DOHH2 (cell line): ENCODE results near the gene SEC23B.

Source experiments
- H3F3A ChIP-seq: fragments of 200-600 bp; sonication (generic), shearing (Covaris generic); 2 replicates; pipeline ENCODE4 v1.6.0; 2016; ENCODE audit warnings: antibody characterized with exemption, mild to moderate bottlenecking; ENCODE audit not compliant: control insufficient read depth, insufficient read depth
- H3K27ac ChIP-seq: fragments of 200-600 bp; sonication (generic); 2 replicates; pipeline ENCODE4 v1.5.1; 2014; ENCODE audit warnings: low read depth, mild to moderate bottlenecking, low read length, moderate library complexity
- H3K27me3 ChIP-seq: fragments of 200-600 bp; sonication (generic); 2 replicates; pipeline ENCODE4 v1.6.1; 2014; ENCODE audit warnings: mild to moderate bottlenecking, low read length, mixed read lengths; ENCODE audit not compliant: control insufficient read depth
- H3K36me3 ChIP-seq: fragments of 200-600 bp; sonication (generic); 2 replicates; pipeline ENCODE4 v1.6.1; 2014; ENCODE audit warnings: mild to moderate bottlenecking, low read length, moderate library complexity, mixed read lengths; ENCODE audit not compliant: control insufficient read depth
- H3K4me1 ChIP-seq: fragments of 200-600 bp; sonication (generic); 2 replicates; pipeline ENCODE4 v1.6.1; 2014; ENCODE audit warnings: mild to moderate bottlenecking, low read length, mixed read lengths; ENCODE audit not compliant: control insufficient read depth
- H3K4me2 ChIP-seq: fragments of 200-600 bp; sonication (generic); 2 replicates; pipeline ENCODE4 v1.6.0; 2014; ENCODE audit warnings: mild to moderate bottlenecking, low read length, moderate library complexity
- H3K4me3 ChIP-seq: fragments of 200-600 bp; sonication (generic); 2 replicates; pipeline ENCODE4 v1.5.1; 2014; ENCODE audit warnings: mild to moderate bottlenecking, low read length, mixed read lengths
- H3K79me2 ChIP-seq: fragments of 200-600 bp; sonication (generic); 2 replicates; pipeline ENCODE4 v1.6.1; 2014; ENCODE audit warnings: mild to moderate bottlenecking, low read length, mixed read lengths; ENCODE audit not compliant: control insufficient read depth
- H3K9me2 ChIP-seq: fragments of 200-600 bp; sonication (generic); replicated peaks from 2 replicates; pipeline ENCODE4 v1.6.1; 2014; ENCODE audit warnings: mild to moderate bottlenecking, low read length, mixed read lengths; ENCODE audit not compliant: control insufficient read depth
- H3K9me3 ChIP-seq: fragments of 200-600 bp; sonication (generic); 2 replicates; pipeline ENCODE4 v1.6.1; 2014; ENCODE audit warnings: antibody characterized with exemption, low read length, mixed read lengths; ENCODE audit not compliant: control insufficient read depth, insufficient read depth
- H4K20me1 ChIP-seq: fragments of 200-600 bp; sonication (generic); 2 replicates; pipeline ENCODE4 v1.6.0; 2014; ENCODE audit warnings: low read depth, mild to moderate bottlenecking, antibody characterized with exemption, low read length, moderate library complexity; ENCODE audit not compliant: control insufficient read depth, insufficient read depth
- CTCF ChIP-seq: fragments of 200-600 bp; sonication (generic); IDR thresholded peaks from one replicate; pipeline ENCODE4 v1.5.1; 2014; ENCODE audit warnings: antibody characterized with exemption, mild to moderate bottlenecking, low read depth, low read length; ENCODE audit not compliant: poor library complexity, severe bottlenecking
- EZH2phosphoT487 ChIP-seq: fragments of 200-600 bp; sonication (generic); IDR thresholded peaks from 2 replicates; pipeline ENCODE4 v1.6.1; 2017; ENCODE audit warnings: borderline replicate concordance, mild to moderate bottlenecking, antibody characterized with exemption, low read length, moderate library complexity, mixed read lengths

The SEC23B gene

GRCh38 chr20:18596270-18596669 is 88.5 kb downstream of the SEC23B start:
- H3K4me1 ChIP-seq = no peaks in the 10 kb centered on the region
- H3K4me3 ChIP-seq = no peak overlapping the region
- TF ChIP-seq EZH2phosphoT487 = no peak
- TF ChIP-seq CTCF = no peak
- H3K79me2 ChIP-seq = no peaks in the 10 kb centered on the region
- no peak overlapping the region for H3K4me2 ChIP-seq
- no peaks in the 10 kb centered on the region for H3K36me3 ChIP-seq
- H3K27ac ChIP-seq = no peak overlapping the region
- H3K27me3 ChIP-seq = no peaks in the 10 kb centered on the region
- H3F3A ChIP-seq = no peaks in the 10 kb centered on the region
- H3K9me3 ChIP-seq = no peaks in the 10 kb centered on the region
- no peaks in the 10 kb centered on the region for H3K9me2 ChIP-seq
- H4K20me1 ChIP-seq = no peaks in the 10 kb centered on the region

DNA sequence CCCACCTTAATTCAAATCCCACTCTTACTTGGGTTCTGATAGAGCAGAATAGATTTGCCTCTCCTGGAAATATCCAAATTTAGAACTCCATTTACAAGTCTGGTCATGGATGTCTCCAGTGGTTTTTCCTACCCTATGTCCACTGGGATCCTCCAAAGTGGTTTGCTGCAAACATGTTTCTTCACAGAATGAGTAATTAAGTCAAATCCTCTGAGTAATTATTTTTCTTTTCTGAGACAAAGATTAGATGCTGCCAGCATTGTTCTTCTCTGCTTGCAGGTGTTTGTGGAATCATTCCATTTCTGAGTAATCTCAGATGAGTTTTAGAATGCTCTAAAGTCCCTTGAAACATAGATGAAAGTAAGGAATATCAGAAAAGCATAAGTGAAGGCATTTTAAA is 102.0 kb downstream of the SEC23B start:
- no peaks in the 10 kb centered on the region for H3F3A ChIP-seq
- no peaks in the 10 kb centered on the region for H3K9me2 ChIP-seq
- H3K4me1 ChIP-seq = no peaks in the 10 kb centered on the region
- TF ChIP-seq CTCF (no peak), EZH2phosphoT487 (no peak)
- no peak overlapping the region for H3K4me2 ChIP-seq
- H3K27ac ChIP-seq = no peak overlapping the region
- H3K27me3 ChIP-seq = no peaks in the 10 kb centered on the region
- H4K20me1 ChIP-seq = no peaks in the 10 kb centered on the region
- no peak overlapping the region for H3K4me3 ChIP-seq
- no peaks in the 10 kb centered on the region for H3K79me2 ChIP-seq
- no peaks in the 10 kb centered on the region for H3K9me3 ChIP-seq
- H3K36me3 ChIP-seq = no peaks in the 10 kb centered on the region
